IMR-90 (cell line): ENCODE measurements around the gene BET1.

ENCODE experiments used
- BHLHE40 ChIP-seq: fragments of 150-350 bp; IDR thresholded peaks from 2 replicates; pipeline ENCODE4 v1.6.1; 2016; ENCODE audit warnings: mild to moderate bottlenecking, low read depth, low read length
- CTCF ChIP-seq: conservative IDR thresholded peaks from 2 replicates; pipeline ENCODE4 v1.5.1; 2012; ENCODE audit warnings: mild to moderate bottlenecking, low read depth, low read length, improper control_type of control experiment
- FOS ChIP-seq: fragments of 150-350 bp; IDR thresholded peaks from 2 replicates; pipeline ENCODE4 v1.6.1; 2016; ENCODE audit warnings: low read depth, low read length
- MAFK ChIP-seq: IDR thresholded peaks from 2 replicates; pipeline ENCODE4 v1.6.1; 2012; ENCODE audit warnings: low read depth, low read length, improper control_type of control experiment
- POLR2A ChIP-seq: IDR thresholded peaks from 2 replicates; pipeline ENCODE4 v1.6.1; 2012; ENCODE audit warnings: mild to moderate bottlenecking, low read depth, low read length
- RAD21 ChIP-seq: IDR thresholded peaks from 2 replicates; pipeline ENCODE4 v1.6.1; 2012; ENCODE audit warnings: low read length, improper control_type of control experiment
- RCOR1 ChIP-seq: IDR thresholded peaks from 2 replicates; pipeline ENCODE4 v1.6.1; 2012; ENCODE audit warnings: mild to moderate bottlenecking, low read length, improper control_type of control experiment; ENCODE audit not compliant: insufficient replicate concordance
- RFX5 ChIP-seq: IDR thresholded peaks from 2 replicates; pipeline ENCODE4 v1.8.0; 2012; ENCODE audit warnings: low read depth, mild to moderate bottlenecking, low read length, moderate library complexity
- SMC3 ChIP-seq: fragments of 150-350 bp; IDR thresholded peaks from 2 replicates; pipeline ENCODE4 v1.6.1; 2016; ENCODE audit warnings: low read depth, mild to moderate bottlenecking, antibody characterized with exemption, low read length, moderate library complexity

GRCh38 chr7:94022550-94022949 is 18.4 kb upstream of the BET1 start:
- no peak for TF ChIP-seq SMC3
- TF ChIP-seq CTCF = no peak
- TF ChIP-seq RCOR1 = no peak
- TF ChIP-seq POLR2A = no peak
- TF ChIP-seq BHLHE40 = no peak
- no peak for TF ChIP-seq FOS
- no peak for TF ChIP-seq RAD21
- TF ChIP-seq MAFK = no peak
- TF ChIP-seq RFX5 = no peak
